ENCODE data around the gene KAT7.

The KAT7 gene

DNA sequence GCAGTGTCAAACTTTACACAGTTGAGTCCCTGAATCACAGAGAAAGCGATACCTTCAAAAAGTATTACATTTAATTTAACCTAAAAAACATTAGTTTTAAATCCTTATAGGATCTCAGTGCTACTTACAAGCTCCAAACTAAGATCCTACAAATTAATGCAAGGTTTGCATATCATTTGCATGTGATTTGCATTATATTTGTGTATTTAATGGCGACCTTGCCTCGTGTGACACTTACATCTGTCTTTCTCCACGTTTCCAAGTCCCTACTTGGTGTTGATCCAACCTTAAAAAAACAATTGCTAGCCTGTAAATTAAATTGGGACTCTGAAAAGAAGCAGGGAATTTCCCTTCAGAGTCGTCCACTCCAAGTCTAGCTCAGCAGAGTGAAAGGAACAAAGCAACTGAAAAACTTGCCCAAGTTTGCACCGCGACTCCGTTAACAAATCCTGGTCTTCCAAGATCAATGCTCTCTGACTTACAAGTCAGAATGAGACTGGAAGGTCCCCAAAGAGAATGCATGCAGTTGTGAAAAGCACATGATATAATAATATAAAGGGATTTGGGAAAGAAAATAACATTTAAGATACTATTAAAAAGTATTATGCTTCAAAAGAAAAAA lies 23.8 kb upstream of the KAT7 start:
- DNase-seq (ENCODE audit: extremely low spot score) = no peak
- ChIA-PET POLR2A (interaction anchor here (0.5 to 1.9 kb wide), 18 partner anchors 9 to 966 kb away, joined by 3 to 20 read pairs (median 6); partner anchors contain the start of genes KAT7 and SLC35B1), CTCF (interaction anchor here (0.9 to 7.2 kb wide), 10 partner anchors 9 to 208 kb away, joined by 3 to 50 read pairs (median 5); partner anchors contain the start of gene SLC35B1)
- TF ChIP-seq, protein P1, sequence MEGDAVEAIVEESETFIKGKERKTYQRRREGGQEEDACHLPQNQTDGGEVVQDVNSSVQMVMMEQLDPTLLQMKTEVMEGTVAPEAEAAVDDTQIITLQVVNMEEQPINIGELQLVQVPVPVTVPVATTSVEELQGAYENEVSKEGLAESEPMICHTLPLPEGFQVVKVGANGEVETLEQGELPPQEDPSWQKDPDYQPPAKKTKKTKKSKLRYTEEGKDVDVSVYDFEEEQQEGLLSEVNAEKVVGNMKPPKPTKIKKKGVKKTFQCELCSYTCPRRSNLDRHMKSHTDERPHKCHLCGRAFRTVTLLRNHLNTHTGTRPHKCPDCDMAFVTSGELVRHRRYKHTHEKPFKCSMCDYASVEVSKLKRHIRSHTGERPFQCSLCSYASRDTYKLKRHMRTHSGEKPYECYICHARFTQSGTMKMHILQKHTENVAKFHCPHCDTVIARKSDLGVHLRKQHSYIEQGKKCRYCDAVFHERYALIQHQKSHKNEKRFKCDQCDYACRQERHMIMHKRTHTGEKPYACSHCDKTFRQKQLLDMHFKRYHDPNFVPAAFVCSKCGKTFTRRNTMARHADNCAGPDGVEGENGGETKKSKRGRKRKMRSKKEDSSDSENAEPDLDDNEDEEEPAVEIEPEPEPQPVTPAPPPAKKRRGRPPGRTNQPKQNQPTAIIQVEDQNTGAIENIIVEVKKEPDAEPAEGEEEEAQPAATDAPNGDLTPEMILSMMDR (IDR thresholded peaks at IDR 0.05; ENCODE audit: control extremely low read depth, extremely low read depth, low read depth, missing control alignments) = no peak

DNA sequence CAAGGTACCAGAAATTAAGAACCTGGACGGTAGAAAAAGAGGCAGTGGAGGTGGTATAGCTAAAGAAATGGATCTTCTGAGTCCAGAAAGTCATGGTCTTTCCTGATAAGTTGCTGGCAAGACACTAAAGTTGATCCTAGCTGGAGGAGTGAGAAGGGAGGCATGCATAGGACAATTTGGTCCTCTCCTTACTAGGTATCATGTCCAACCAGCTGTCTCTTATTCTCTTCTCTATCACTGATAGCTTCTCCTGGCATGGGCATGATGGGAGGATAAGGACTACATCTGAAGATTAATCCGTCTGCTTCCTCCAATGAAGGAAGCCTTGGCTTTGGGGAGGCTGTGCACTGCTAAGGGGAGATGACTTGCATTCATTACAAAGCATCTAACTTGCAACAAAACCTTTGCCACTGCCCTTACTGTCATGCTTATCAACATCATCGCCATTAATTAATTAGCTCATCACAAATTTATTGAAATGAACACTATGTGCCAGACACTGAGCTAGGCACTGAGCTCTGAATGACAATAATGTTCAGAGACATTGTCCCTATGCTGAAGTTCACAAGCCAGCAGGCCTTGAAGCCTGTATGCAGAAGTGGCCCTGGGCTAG lies 21.5 kb upstream of the KAT7 start:
- no peak for DNase-seq (ENCODE audit: extremely low spot score)
- POLR2A ChIA-PET = no interaction called here
- CTCF ChIA-PET = interaction anchor here (1.0 to 4.3 kb wide), 5 partner anchors 9 to 58 kb away, joined by 3 to 26 read pairs (median 9); partner anchors contain the start of gene SLC35B1
- TF ChIP-seq, protein P1 (IDR thresholded peaks at IDR 0.05; ENCODE audit: control extremely low read depth, extremely low read depth, low read depth, missing control alignments) = no peak

DNA sequence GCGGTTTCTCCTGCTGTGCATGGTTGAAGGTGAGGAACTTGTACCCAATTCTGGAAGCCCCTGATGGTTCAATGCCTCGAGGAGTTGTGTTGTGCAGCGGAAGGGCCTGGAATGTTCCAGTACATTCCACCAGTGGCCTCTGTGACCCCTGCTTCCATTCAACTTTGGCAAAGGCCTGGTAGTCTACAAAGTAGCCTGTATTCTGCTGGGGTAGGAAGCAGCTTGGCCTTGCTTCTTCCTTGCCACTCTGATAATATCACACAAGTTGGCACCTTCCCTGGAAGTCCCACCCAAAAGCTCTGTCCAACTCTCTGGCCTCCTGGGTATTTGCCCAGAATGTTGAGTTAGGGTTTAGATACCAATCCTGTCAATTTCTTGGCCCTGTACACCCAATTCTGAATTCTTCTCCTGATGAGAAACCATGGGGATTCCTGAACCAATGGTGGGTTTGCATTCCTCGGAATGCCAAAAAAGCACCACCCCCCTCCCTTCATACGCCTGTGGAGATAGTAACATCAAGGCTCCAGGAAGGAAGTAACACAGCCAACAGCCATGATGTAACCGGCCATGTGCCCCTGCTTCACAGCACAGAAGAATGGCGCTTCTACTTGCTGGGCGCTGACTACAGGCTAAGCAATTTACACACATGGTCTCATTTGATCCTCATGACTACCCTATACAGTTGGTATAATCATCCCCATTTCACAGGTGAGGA lies 12.8 kb upstream of the KAT7 start:
- CTCF ChIA-PET = interaction anchor here (0.7 to 4.8 kb wide), 11 partner anchors 9 to 311 kb away, joined by 3 to 21 read pairs (median 4); partner anchors contain the start of genes FAM117A and SLC35B1
- TF ChIP-seq, protein P1 (IDR thresholded peaks at IDR 0.05; ENCODE audit: control extremely low read depth, extremely low read depth, low read depth, missing control alignments) = no peak
- DNase-seq (ENCODE audit: extremely low spot score) = no peak
- POLR2A ChIA-PET = interaction anchor here (2.1 kb wide), 1 partner anchor 12 kb away, joined by 7 read pairs; the partner anchor contains the start of gene FAM117A

DNA sequence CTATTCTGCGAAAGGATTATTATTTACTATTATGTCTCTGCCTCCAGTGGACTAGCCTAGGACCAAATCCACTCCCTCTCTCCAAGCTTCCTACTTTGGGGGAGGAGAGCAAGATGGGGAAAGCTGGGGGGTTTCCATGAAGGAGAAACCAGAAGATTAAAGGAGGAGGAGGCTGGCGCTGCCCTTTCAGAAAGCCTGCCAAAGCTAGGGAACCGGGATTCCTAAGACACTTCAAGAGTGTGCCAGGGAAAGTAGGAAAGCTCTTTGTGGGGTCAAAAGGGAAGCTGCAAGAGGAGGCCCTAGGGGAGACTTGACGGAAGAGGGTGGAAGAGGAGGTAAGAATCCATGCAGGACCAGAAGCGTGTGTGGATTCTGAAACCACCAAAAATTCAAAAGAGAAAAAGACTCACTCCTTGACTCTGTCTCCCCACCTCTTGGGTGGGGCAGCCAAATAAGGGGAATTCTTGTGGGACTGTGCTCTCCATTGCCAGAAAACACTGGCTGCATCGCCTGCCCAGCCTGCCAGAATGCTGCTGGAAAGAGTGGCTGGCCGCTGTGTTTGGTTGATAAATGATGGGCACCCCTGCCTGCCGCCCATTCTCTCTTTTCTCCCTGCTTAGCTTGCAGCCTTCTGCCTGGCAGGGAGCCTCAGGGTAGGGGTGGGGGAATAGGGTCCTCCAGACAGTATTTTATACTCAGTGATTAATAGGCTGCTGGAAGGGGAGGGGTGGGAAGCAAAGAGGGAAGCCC lies 11.8 kb upstream of the KAT7 start:
- POLR2A ChIA-PET = interaction anchor here (2.1 kb wide), 1 partner anchor 13 kb away, joined by 7 read pairs; the partner anchor contains the start of gene FAM117A
- no peak for DNase-seq (ENCODE audit: extremely low spot score)
- CTCF ChIA-PET = interaction anchor here (0.7 to 1.9 kb wide), 12 partner anchors 10 to 310 kb away, joined by 3 to 12 read pairs (median 4); partner anchors contain the start of genes FAM117A and TAC4
- TF ChIP-seq, protein P1 (IDR thresholded peaks at IDR 0.05; ENCODE audit: control extremely low read depth, extremely low read depth, low read depth, missing control alignments) = no peak

DNA sequence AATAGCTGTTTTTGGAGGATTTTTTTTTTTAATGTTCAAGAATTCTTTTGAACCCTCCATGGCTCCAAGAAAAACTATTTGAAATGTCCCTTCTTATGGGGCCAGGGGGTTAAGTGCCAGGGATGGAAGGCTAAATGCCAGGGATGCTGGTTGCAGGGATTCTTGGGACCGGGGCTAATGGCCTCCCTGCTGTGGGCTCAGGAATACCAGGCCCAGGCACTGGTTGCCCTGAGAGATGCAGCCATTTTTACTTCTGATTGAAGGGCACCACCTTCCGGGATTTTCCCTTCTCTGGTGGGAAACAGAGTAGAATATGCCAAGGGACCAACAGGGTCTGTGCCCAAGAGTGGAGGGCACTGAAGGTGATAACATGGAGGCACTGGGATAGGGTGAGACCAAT lies 10.9 kb upstream of the KAT7 start:
- CTCF ChIA-PET = interaction anchor here (0.7 to 1.9 kb wide), 8 partner anchors 10 to 220 kb away, joined by 3 to 12 read pairs (median 3); partner anchors contain the start of gene TAC4
- TF ChIP-seq, protein P1 (IDR thresholded peaks at IDR 0.05; ENCODE audit: control extremely low read depth, extremely low read depth, low read depth, missing control alignments) = no peak
- POLR2A ChIA-PET = interaction anchor here (2.1 kb wide), 1 partner anchor 13 kb away, joined by 7 read pairs; the partner anchor contains the start of gene FAM117A

More for the DNA sequence above, 10.9 kb upstream of the KAT7 start:
- DNase-seq (ENCODE audit: extremely low spot score) = no peak

Measured in GM10248 (cell line).